IPS-NIHi11 (cell line): ENCODE data around the gene NKD1.

Experiments
- DNase-seq: peaks from one replicate; pipeline ENCODE4 v3.0.0; 2012; ENCODE audit warnings: mixed read lengths, low spot score

Gene NKD1

GRCh38 chr16:50651835-50652438 is 103.7 kb downstream of the NKD1 start:
- DNase-seq: no peak

GRCh38 chr16:50652836-50653425 is 104.7 kb downstream of the NKD1 start:
- DNase-seq: no peak

GRCh38 chr16:50653633-50654519 is 105.7 kb downstream of the NKD1 start:
- no peak for DNase-seq

GRCh38 chr16:50655558-50656055 is 107.4 kb downstream of the NKD1 start:
- DNase-seq: no peak

GRCh38 chr16:50657241-50657640 is 109.0 kb downstream of the NKD1 start:
- no peak for DNase-seq

- DNase-seq: no peak
These were observed 111.6 kb downstream of the NKD1 start for GRCh38 chr16:50659806-50660205.

GRCh38 chr16:50662306-50662940 is 114.2 kb downstream of the NKD1 start:
- no peak for DNase-seq

- DNase-seq: no peak
These were observed 116.1 kb downstream of the NKD1 start for GRCh38 chr16:50664270-50664669.

- DNase-seq: peak; percentile 89
These were observed 117.1 kb downstream of the NKD1 start for GRCh38 chr16:50665128-50665878.

GRCh38 chr16:50666658-50667496 is 118.7 kb downstream of the NKD1 start:
- DNase-seq: no peak

- DNase-seq: no peak
These were observed 119.5 kb downstream of the NKD1 start for GRCh38 chr16:50667497-50668367.

GRCh38 chr16:50668368-50669008 is 120.3 kb downstream of the NKD1 start:
- no peak for DNase-seq

- DNase-seq: no peak
These were observed 121.5 kb downstream of the NKD1 start for GRCh38 chr16:50669741-50670140.

- DNase-seq: no peak
These were observed 122.3 kb downstream of the NKD1 start for GRCh38 chr16:50670476-50670875.

- DNase-seq: no peak
These were observed 123.6 kb downstream of the NKD1 start for GRCh38 chr16:50671644-50672260.

GRCh38 chr16:50673496-50674275 is 125.5 kb downstream of the NKD1 start:
- DNase-seq: no peak

- DNase-seq: no peak
These were observed 126.6 kb downstream of the NKD1 start for GRCh38 chr16:50674831-50675230.
